Measurements from ENCODE around the gene TSPAN33.

Gene TSPAN33

GRCh38 chr7:129122751-129123509, 21.6 kb upstream of the TSPAN33 start:
- H3K9me3 Mint-ChIP-seq, result peaks cover 17 to 21% of the 10 kb centered on the region in 2 donors
- H3K4me1 Mint-ChIP-seq, result peaks cover 22% of the 10 kb centered on the region
- DNase-seq (peak; percentile 48 to 80), ATAC-seq (peak; percentile 91)
- peak overlapping the region; percentile 53 to 63 for H3K4me3 Mint-ChIP-seq
- H3K27ac Mint-ChIP-seq, result peak overlapping the region; percentile 19 to 85
- H3K27me3 Mint-ChIP-seq, result no peaks in the 10 kb centered on the region

GRCh38 chr7:129123510-129123857, 21.0 kb upstream of the TSPAN33 start:
- no peak for ATAC-seq
- peaks cover 22% of the 10 kb centered on the region for H3K4me1 Mint-ChIP-seq
- peaks cover 17 to 21% of the 10 kb centered on the region in 2 donors for H3K9me3 Mint-ChIP-seq
- H3K4me3 Mint-ChIP-seq, result peak overlapping the region in 1 of 2 donors; percentile 10
- DNase-seq, result no peak
- H3K27ac Mint-ChIP-seq, result no peak overlapping the region
- H3K27me3 Mint-ChIP-seq, result no peaks in the 10 kb centered on the region

- no peak overlapping the region for H3K27ac Mint-ChIP-seq
- no peaks in the 10 kb centered on the region for H3K27me3 Mint-ChIP-seq
- H3K9me3 Mint-ChIP-seq, result peaks cover 9 to 14% of the 10 kb centered on the region in 2 donors
- no peak overlapping the region for H3K4me3 Mint-ChIP-seq
- DNase-seq (no peak), ATAC-seq (no peak)
- peaks cover 22% of the 10 kb centered on the region for H3K4me1 Mint-ChIP-seq
These were observed 18.2 kb upstream of the TSPAN33 start for GRCh38 chr7:129126314-129126713.

- ATAC-seq, result no peak
- H3K4me3 Mint-ChIP-seq, result no peak overlapping the region
- peaks cover 16% of the 10 kb centered on the region for H3K4me1 Mint-ChIP-seq
- no peaks in the 10 kb centered on the region for H3K27me3 Mint-ChIP-seq
- DNase-seq, result no peak
- H3K27ac Mint-ChIP-seq, result no peak overlapping the region
- peaks cover under 1 to 5% of the 10 kb centered on the region in 2 donors for H3K9me3 Mint-ChIP-seq
These were observed 17.4 kb upstream of the TSPAN33 start for GRCh38 chr7:129127154-129127553.

- no peak overlapping the region for H3K4me3 Mint-ChIP-seq
- peaks cover 12% of the 10 kb centered on the region for H3K4me1 Mint-ChIP-seq
- H3K27ac Mint-ChIP-seq, result no peak overlapping the region
- ATAC-seq (no peak), DNase-seq (no peak)
- H3K27me3 Mint-ChIP-seq, result no peaks in the 10 kb centered on the region
- H3K9me3 Mint-ChIP-seq, result peaks cover 0 to 5% of the 10 kb centered on the region in 2 donors
These were observed 16.9 kb upstream of the TSPAN33 start for GRCh38 chr7:129127601-129128000.

- H3K9me3 Mint-ChIP-seq, result no peaks in the 10 kb centered on the region
- ATAC-seq (no peak), DNase-seq (no peak)
- peak overlapping the region; percentile 10 to 19 for H3K27ac Mint-ChIP-seq
- H3K27me3 Mint-ChIP-seq, result no peaks in the 10 kb centered on the region
- no peak overlapping the region for H3K4me3 Mint-ChIP-seq
- H3K4me1 Mint-ChIP-seq, result peaks cover 23% of the 10 kb centered on the region
These were observed 10.0 kb upstream of the TSPAN33 start for GRCh38 chr7:129134356-129134987.

- DNase-seq (no peak), ATAC-seq (peak; percentile 64)
- Mint-ChIP-seq H3K27me3 (no peaks in the 10 kb centered on the region), H3K9me3 (no peaks in the 10 kb centered on the region), H3K4me1 (peaks cover 23% of the 10 kb centered on the region), H3K27ac (peak overlapping the region; percentile 21 to 87), H3K4me3 (peak overlapping the region in 1 of 2 donors; percentile 17)
These were observed 7.4 kb upstream of the TSPAN33 start for GRCh38 chr7:129136887-129137642.

GRCh38 chr7:129143724-129144094, 798 bp upstream of the TSPAN33 start:
- Mint-ChIP-seq H3K4me3 (peak overlapping the region; percentile 91 to 94), H3K27ac (peak overlapping the region in 1 of 2 donors; percentile 17), H3K4me1 (peaks cover 23% of the 10 kb centered on the region), H3K9me3 (no peaks in the 10 kb centered on the region), H3K27me3 (peaks cover 14% of the 10 kb centered on the region)
- DNase-seq, result no peak
- ATAC-seq, result no peak

GRCh38 chr7:129144834-129145668, 544 bp downstream of the TSPAN33 start:
- Mint-ChIP-seq H3K9me3 (no peaks in the 10 kb centered on the region), H3K4me1 (peaks cover 23% of the 10 kb centered on the region), H3K4me3 (peak overlapping the region; percentile 80 to 93), H3K27ac (peak overlapping the region in 1 of 2 donors; percentile 83), H3K27me3 (peaks cover 14% of the 10 kb centered on the region)
- ATAC-seq (peak; percentile 69), DNase-seq (peak in 1 of 2 donors; percentile 38)

- ATAC-seq, result no peak
- Mint-ChIP-seq H3K27me3 (peaks cover 14% of the 10 kb centered on the region), H3K4me1 (peaks cover 23% of the 10 kb centered on the region), H3K9me3 (no peaks in the 10 kb centered on the region), H3K27ac (no peak overlapping the region), H3K4me3 (peak overlapping the region; percentile 80 to 93)
- DNase-seq, result no peak
These were observed 1.9 kb downstream of the TSPAN33 start for GRCh38 chr7:129146237-129146979.

- H3K27me3 Mint-ChIP-seq, result peaks cover 14% of the 10 kb centered on the region
- no peak overlapping the region for H3K27ac Mint-ChIP-seq
- H3K9me3 Mint-ChIP-seq, result no peaks in the 10 kb centered on the region
- peaks cover 23% of the 10 kb centered on the region for H3K4me1 Mint-ChIP-seq
- ATAC-seq (no peak), DNase-seq (no peak)
- H3K4me3 Mint-ChIP-seq, result no peak overlapping the region
These were observed 3.2 kb downstream of the TSPAN33 start for GRCh38 chr7:129147731-129148130.

GRCh38 chr7:129149511-129149910, 5.0 kb downstream of the TSPAN33 start:
- peak overlapping the region in 1 of 2 donors; percentile 27 for H3K27ac Mint-ChIP-seq

GRCh38 chr7:129150199-129150996, 5.9 kb downstream of the TSPAN33 start:
- H3K27me3 Mint-ChIP-seq, result no peaks in the 10 kb centered on the region
- no peak for ATAC-seq
- H3K4me3 Mint-ChIP-seq, result no peak overlapping the region
- DNase-seq, result no peak
- no peaks in the 10 kb centered on the region for H3K9me3 Mint-ChIP-seq
- H3K27ac Mint-ChIP-seq, result no peak overlapping the region
- peaks cover 9% of the 10 kb centered on the region for H3K4me1 Mint-ChIP-seq

More at GRCh38 chr7:129149511-129149910, 5.0 kb downstream of the TSPAN33 start:
- ATAC-seq (no peak), DNase-seq (no peak)
- Mint-ChIP-seq H3K27me3 (no peaks in the 10 kb centered on the region), H3K9me3 (no peaks in the 10 kb centered on the region), H3K4me1 (peaks cover 15% of the 10 kb centered on the region), H3K4me3 (no peak overlapping the region)

GRCh38 chr7:129157651-129158050, 13.1 kb downstream of the TSPAN33 start:
- H3K4me3 Mint-ChIP-seq, result no peak overlapping the region
- DNase-seq (no peak), ATAC-seq (no peak)
- no peak overlapping the region for H3K27ac Mint-ChIP-seq
- no peaks in the 10 kb centered on the region for H3K9me3 Mint-ChIP-seq
- H3K27me3 Mint-ChIP-seq, result no peaks in the 10 kb centered on the region
- no peaks in the 10 kb centered on the region for H3K4me1 Mint-ChIP-seq

All from stimulated activated naive CD8-positive, alpha-beta T cell treated with anti-CD3 and anti-CD28 coated beads, Interleukin-15, amount 100 ng/mL, for 72 hours (primary cell).